Tibial nerve (tissue), 4 donors: ENCODE measurements around the gene FGD5. TPM values are rescaled to one million over a fixed set of nuclear protein-coding genes. Genes with fewer than 3 reads are reported as not detected.

Experiments
- DNase-seq, 2 donors: peaks; one replicate each; pipeline ENCODE4 v3.0.0-alpha.2; 2019; ENCODE audit warnings: low spot score in 2 of 2
- H3K27ac ChIP-seq, 4 donors: fragments of 200-600 bp; sonication (generic) in 3 of 4; one replicate each; pipeline ENCODE4 v1.5.1; 2017 to 2019; ENCODE audit warnings: mild to moderate bottlenecking in 1 of 4
- H3K27me3 ChIP-seq, 2 donors: fragments of 200-600 bp; sonication (generic) in 1 of 2; one replicate each; pipeline versions ENCODE4 v1.5.1 to v1.6.0; 2017 to 2019
- H3K36me3 ChIP-seq, 3 donors: fragments of 200-600 bp; sonication (generic); one replicate each; pipeline ENCODE4 v1.5.1; 2018 to 2019
- H3K4me1 ChIP-seq, 4 donors: fragments of 200-600 bp; sonication (generic) in 3 of 4; one replicate each; pipeline ENCODE4 v1.5.1; 2017 to 2019
- H3K4me3 ChIP-seq, 4 donors: fragments of 200-600 bp; sonication (generic) in 3 of 4; one replicate each; pipeline ENCODE4 v1.5.1; 2017 to 2019; ENCODE audit warnings: mild to moderate bottlenecking in 1 of 4, moderate library complexity in 1 of 4
- H3K9me3 ChIP-seq, 4 donors: fragments of 200-600 bp; sonication (generic) in 3 of 4; one replicate each; pipeline ENCODE4 v1.5.1; 2017 to 2019
- CTCF ChIP-seq, 5 experiments: fragments of 200-600 bp in 3 of 5; fragments of 450-650 bp in 2 of 5; sonication (generic) in 3 of 5; IDR thresholded peaks; one replicate each; pipeline ENCODE4 v1.5.1; 2016 to 2019; ENCODE audit warnings: antibody characterized with exemption in 5 of 5, mild to moderate bottlenecking in 3 of 5, moderate library complexity in 2 of 5
- EP300 ChIP-seq, 2 donors: sonication (generic); formaldehyde crosslinking; IDR thresholded peaks; one replicate each; pipeline ENCODE4 v1.6.1; 2017; ENCODE audit warnings: antibody characterized with exemption in 2 of 2, mild to moderate bottlenecking in 1 of 2
- POLR2A ChIP-seq, 2 donors: fragments of 450-650 bp; IDR thresholded peaks; one replicate each; pipeline ENCODE4 v1.6.1; 2017; ENCODE audit warnings: antibody characterized with exemption in 2 of 2, mild to moderate bottlenecking in 2 of 2, moderate library complexity in 2 of 2
- WGBS, 2 donors: methylation state at CpG; one replicate each; pipeline ENCODE4 v1.1.5; 2018; 5-methylcytosine and 5-hydroxymethylcytosine counted together
- total RNA-seq, 4 donors: library from RNA; depleted of rRNA; stranded (reverse); fragments of >200 nt; gene quantifications; one replicate each; pipeline ENCODE4 v1.1.0, GENCODE V29; 2016

The FGD5 gene
- total RNA-seq, 4 donors from 2014 or later, result 33.3 to 41.8 (median 38.7) TPM

DNA sequence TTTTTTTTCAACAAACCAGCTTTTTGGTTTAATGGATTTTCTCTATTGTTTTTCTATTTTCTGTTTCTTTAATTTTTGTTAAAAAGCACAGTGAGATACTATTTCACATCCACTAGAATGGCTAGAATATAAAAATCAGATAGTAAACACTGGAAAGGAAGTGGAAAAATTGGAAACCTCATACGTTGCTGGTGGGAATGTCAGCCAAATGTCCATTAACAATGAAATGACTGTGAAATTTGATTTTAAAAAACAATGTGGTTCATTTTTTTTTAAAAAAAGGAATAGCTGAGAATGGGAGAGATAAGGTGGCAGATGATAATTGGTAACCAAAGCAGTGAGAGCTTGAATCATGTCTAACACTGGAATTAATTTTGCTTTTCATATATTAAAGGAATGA is 148.5 kb downstream of the FGD5 start:
- DNase-seq, result no peak
- Histone ChIP-seq H3K36me3 (peaks cover 0 to 52% (median 5%) of the 10 kb centered on the region in 3 donors), H3K4me3 (no peak overlapping the region), H3K27ac (no peak overlapping the region), H3K9me3 (peaks cover 0 to 5% (median 2%) of the 10 kb centered on the region in 4 donors), H3K4me1 (no peaks in the 10 kb centered on the region), H3K27me3 (no peaks in the 10 kb centered on the region)
- TF ChIP-seq CTCF (IDR thresholded peaks at IDR 0.05) (no peak), POLR2A (IDR thresholded peaks at IDR 0.05) (no peak), EP300 (IDR thresholded peaks at IDR 0.05) (no peak)
- WGBS, 2 donors, result 24 to 29% methylated on average over 1 of the region's 1 CpG

DNA sequence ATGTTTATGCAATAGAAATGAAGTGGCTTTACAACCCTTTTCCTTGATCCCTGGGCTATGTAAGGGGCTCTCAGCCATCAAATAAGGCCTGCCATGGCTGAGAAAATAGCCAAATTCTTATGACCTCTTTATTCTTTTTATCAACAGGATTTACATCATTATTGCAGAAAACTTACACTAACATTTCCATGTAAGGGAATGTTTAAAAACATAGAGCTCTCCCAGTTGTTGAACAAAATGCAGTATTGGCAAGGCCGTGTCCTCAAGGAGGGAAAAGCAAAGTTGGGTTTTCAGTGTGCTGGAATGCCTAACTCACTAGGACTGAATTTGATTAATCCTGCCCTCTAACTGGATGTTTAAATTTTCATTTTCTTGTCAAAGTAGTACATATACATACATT is 150.9 kb downstream of the FGD5 start:
- Histone ChIP-seq H3K9me3 (peaks cover 0 to 11% (median 2%) of the 10 kb centered on the region in 4 donors), H3K4me1 (no peaks in the 10 kb centered on the region), H3K27ac (no peak overlapping the region), H3K27me3 (no peaks in the 10 kb centered on the region), H3K36me3 (peaks cover 0 to 67% (median 8%) of the 10 kb centered on the region in 3 donors), H3K4me3 (no peak overlapping the region)
- no peak for DNase-seq
- 69 to 73% methylated on average over 1 of the region's 1 CpG for WGBS, 2 donors
- TF ChIP-seq POLR2A (IDR thresholded peaks at IDR 0.05) (no peak), EP300 (IDR thresholded peaks at IDR 0.05) (no peak)

DNA sequence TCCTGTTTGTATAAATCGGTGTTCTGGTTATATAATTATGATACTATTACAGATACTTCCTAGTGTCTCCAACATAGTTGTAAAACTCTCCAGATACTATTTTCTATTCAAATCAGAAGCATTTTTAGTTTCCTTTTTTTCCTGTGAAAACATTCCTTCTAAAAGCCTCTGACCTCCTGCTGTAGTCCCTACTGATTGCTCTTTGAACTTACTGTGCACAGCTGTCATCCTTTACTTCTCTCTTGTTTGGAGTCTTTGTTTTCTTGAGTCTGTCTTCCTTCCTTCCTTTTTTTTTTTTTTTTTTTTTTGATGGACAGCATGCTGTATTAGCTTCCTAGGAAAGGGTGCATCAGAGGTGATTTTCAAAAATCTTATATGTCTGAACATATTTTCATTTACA is 157.6 kb downstream of the FGD5 start:
- no peak for DNase-seq
- TF ChIP-seq EP300 (IDR thresholded peaks at IDR 0.05), result no peak
- no peak for TF ChIP-seq CTCF (IDR thresholded peaks at IDR 0.05)
- TF ChIP-seq POLR2A (IDR thresholded peaks at IDR 0.05), result no peak
- Histone ChIP-seq H3K27me3 (no peaks in the 10 kb centered on the region), H3K27ac (no peak overlapping the region), H3K4me3 (no peak overlapping the region), H3K4me1 (peaks cover 0 to 13% (median 3%) of the 10 kb centered on the region in 4 donors), H3K36me3 (peaks cover 0 to 34% (median 4%) of the 10 kb centered on the region in 3 donors), H3K9me3 (peaks cover 0 to 7% (median 0%) of the 10 kb centered on the region in 4 donors)
- 13 to 16% methylated on average over 1 of the region's 1 CpG for WGBS, 2 donors

DNA sequence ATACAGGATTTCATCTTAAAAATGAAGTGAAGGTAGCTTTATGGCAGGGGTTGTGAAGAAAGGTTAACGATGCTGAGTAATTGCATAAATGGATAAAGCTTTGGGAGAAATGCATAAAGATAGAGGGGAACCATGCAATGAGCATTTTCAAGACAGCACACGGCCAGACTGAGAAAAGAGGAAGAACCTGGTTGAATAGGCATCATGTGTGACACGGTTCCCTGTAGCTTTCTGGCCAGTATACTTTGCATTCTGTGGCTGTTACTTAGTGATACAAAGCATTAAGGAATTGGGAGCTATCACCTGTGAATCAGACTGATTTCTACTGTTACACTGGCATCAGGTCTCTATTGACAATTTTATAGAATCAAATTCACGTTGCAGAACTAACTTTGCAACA is 161.9 kb downstream of the FGD5 start:
- DNase-seq, result no peak
- H3K27ac ChIP-seq, result no peak overlapping the region
- no peaks in the 10 kb centered on the region for H3K27me3 ChIP-seq
- peaks cover 0 to 12% (median 3%) of the 10 kb centered on the region in 4 donors for H3K4me1 ChIP-seq
- H3K36me3 ChIP-seq, result no peaks in the 10 kb centered on the region
- no peak overlapping the region for H3K4me3 ChIP-seq
- TF ChIP-seq EP300 (IDR thresholded peaks at IDR 0.05) (no peak), CTCF (IDR thresholded peaks at IDR 0.05) (no peak), POLR2A (IDR thresholded peaks at IDR 0.05) (no peak)
- peaks cover 0 to 3% (median 0%) of the 10 kb centered on the region in 4 donors for H3K9me3 ChIP-seq
- 79 to 83% methylated on average over 4 of the region's 4 CpGs for WGBS, 2 donors

Other genes starting within 250 kb of the FGD5 start
- gene CCDC174, start 167.2 kb upstream of the FGD5 start, total RNA-seq, result 10 to 100 TPM; 13.5 to 34.3 (median 27.1) TPM
- not detected for gene C3orf20, start 143.8 kb upstream of the FGD5 start, total RNA-seq
- gene NR2C2, start 128.6 kb downstream of the FGD5 start, total RNA-seq, result 10 to 100 TPM; 34.5 to 54.3 (median 44.4) TPM
- 10 to 100 TPM; 22.7 to 45.6 (median 30.7) TPM for gene MRPS25, start 246.4 kb downstream of the FGD5 start, total RNA-seq